OCI-LY1 (cell line): ENCODE measurements around the gene CASP6.

ENCODE experiments used
- H2AFZ ChIP-seq: fragments of 200-600 bp; sonication (generic), shearing (Covaris generic); 2 replicates; pipeline ENCODE4 v1.6.0; 2014; ENCODE audit warnings: antibody characterized with exemption, mild to moderate bottlenecking, low read length
- H3F3A ChIP-seq: fragments of 200-600 bp; sonication (generic), shearing (Covaris generic); 2 replicates; pipeline ENCODE4 v1.6.0; 2014; ENCODE audit warnings: mild to moderate bottlenecking, antibody characterized with exemption, low read length, moderate library complexity; ENCODE audit not compliant: insufficient read depth
- H3K27ac ChIP-seq: fragments of 200-600 bp; sonication (generic); 2 replicates; pipeline ENCODE4 v1.5.1; 2014; ENCODE audit warnings: low read length, mixed run types, mild to moderate bottlenecking, low read depth; ENCODE audit not compliant: poor library complexity, severe bottlenecking
- H3K27me3 ChIP-seq: fragments of 200-600 bp; sonication (generic); 2 replicates; pipeline ENCODE4 v1.6.0; 2014; ENCODE audit warnings: antibody characterized with exemption, mild to moderate bottlenecking, low read length, moderate library complexity; ENCODE audit not compliant: insufficient read depth
- H3K36me3 ChIP-seq: fragments of 200-600 bp; sonication (generic); 2 replicates; pipeline ENCODE4 v1.6.1; 2014; ENCODE audit warnings: mild to moderate bottlenecking, antibody characterized with exemption, low read length, moderate library complexity, mixed read lengths; ENCODE audit not compliant: insufficient read depth
- H3K4me1 ChIP-seq: fragments of 200-600 bp; sonication (generic); 2 replicates; pipeline ENCODE4 v1.5.1; 2014; ENCODE audit warnings: mild to moderate bottlenecking, low read length, moderate library complexity; ENCODE audit not compliant: insufficient read depth, severe bottlenecking
- H3K4me2 ChIP-seq: fragments of 200-600 bp; sonication (generic), shearing (Covaris generic); 2 replicates; pipeline ENCODE4 v1.6.1; 2014; ENCODE audit warnings: low read length
- H3K4me3 ChIP-seq: fragments of 200-600 bp; sonication (generic); 2 replicates; pipeline ENCODE4 v1.5.1; 2014; ENCODE audit warnings: low read length, low read depth, mild to moderate bottlenecking, mixed read lengths; ENCODE audit not compliant: poor library complexity, severe bottlenecking
- H3K79me2 ChIP-seq: fragments of 200-600 bp; shearing (Covaris generic); 2 replicates; pipeline ENCODE4 v1.6.1; 2016; ENCODE audit warnings: mixed run types, low read length, mixed read lengths; ENCODE audit not compliant: insufficient read depth
- H3K9ac ChIP-seq: fragments of 200-600 bp; sonication (generic), shearing (Covaris generic); 2 replicates; pipeline ENCODE4 v1.6.1; 2014; ENCODE audit warnings: mild to moderate bottlenecking, low read length, mixed read lengths
- H3K9me2 ChIP-seq: fragments of 200-600 bp; sonication (generic), shearing (Covaris generic); 2 replicates; pipeline ENCODE4 v1.6.1; 2014; ENCODE audit warnings: low read depth, mild to moderate bottlenecking, low read length, mixed read lengths
- H3K9me3 ChIP-seq: fragments of 200-600 bp; shearing (Covaris generic); 2 replicates; pipeline ENCODE4 v1.6.1; 2014; ENCODE audit warnings: low read length, mixed read lengths
- H4K20me1 ChIP-seq: fragments of 200-600 bp; sonication (generic), shearing (Covaris generic); 2 replicates; pipeline ENCODE4 v1.6.0; 2016; ENCODE audit warnings: mild to moderate bottlenecking, low read length; ENCODE audit not compliant: insufficient read depth
- CTCF ChIP-seq: fragments of 200-600 bp; sonication (generic), shearing (Covaris generic); IDR thresholded peaks from 2 replicates; pipeline ENCODE4 v1.5.1; 2017; ENCODE audit warnings: mild to moderate bottlenecking, antibody characterized with exemption, low read length, moderate library complexity, mixed read lengths
- EZH2 ChIP-seq: fragments of 200-600 bp; sonication (generic), shearing (Covaris generic); IDR thresholded peaks from 2 replicates; pipeline ENCODE4 v1.8.0; 2017; ENCODE audit warnings: borderline replicate concordance, mixed run types, mild to moderate bottlenecking, antibody characterized with exemption, low read length, moderate library complexity, mixed read lengths

Gene CASP6

GRCh38 chr4:109729718-109730618 is 26.7 kb upstream of the CASP6 start, which contains the start of gene PLA2G12A:
TSS of gene PLA2G12A (minus strand) at chr4:109730070. CDS start at chr4:109729809, 261 bp downstream.
- Histone ChIP-seq H3K4me1 (peaks cover 22% of the 10 kb centered on the region), H3K9me3 (no peaks in the 10 kb centered on the region), H2AFZ (peak within 1 kb of the TSS; percentile 98), H3K9ac (peak within 1 kb of the TSS; percentile 92), H4K20me1 (no peaks in the 10 kb centered on the region), H3K4me2 (peak within 1 kb of the TSS; percentile 99), H3K4me3 (peak within 1 kb of the TSS; percentile 91), H3K27me3 (no peaks in the 10 kb centered on the region), H3F3A (no peaks in the 10 kb centered on the region), H3K79me2 (peaks cover 33% of the 10 kb centered on the region), H3K9me2 (no peaks in the 10 kb centered on the region), H3K27ac (peak within 1 kb of the TSS; percentile 40), H3K36me3 (peaks cover 10% of the 10 kb centered on the region; the same call in 1 of the 2 replicates)
- no peak for TF ChIP-seq EZH2
- TF ChIP-seq CTCF, result no peak

GRCh38 chr4:109729117-109729717 is 26.0 kb upstream of the CASP6 start:
- Histone ChIP-seq H3K4me3 (peak overlapping the region; percentile 91), H3K4me2 (peak overlapping the region; percentile 96), H3K9ac (peak overlapping the region; percentile 86), H3K4me1 (peaks cover 22% of the 10 kb centered on the region), H3K27me3 (no peaks in the 10 kb centered on the region), H3K36me3 (peaks cover 15% of the 10 kb centered on the region; the same call in 1 of the 2 replicates), H3K79me2 (peaks cover 33% of the 10 kb centered on the region), H2AFZ (no peak overlapping the region; the same call in 1 of the 2 replicates), H3K27ac (peak overlapping the region; percentile 40), H3F3A (no peaks in the 10 kb centered on the region), H3K9me2 (no peaks in the 10 kb centered on the region), H3K9me3 (no peaks in the 10 kb centered on the region), H4K20me1 (no peaks in the 10 kb centered on the region)
- no peak for TF ChIP-seq CTCF
- no peak for TF ChIP-seq EZH2

- Histone ChIP-seq H3F3A (no peaks in the 10 kb centered on the region), H3K4me1 (peaks cover 22% of the 10 kb centered on the region), H3K27ac (no peak overlapping the region), H3K9me3 (no peaks in the 10 kb centered on the region), H4K20me1 (no peaks in the 10 kb centered on the region), H3K36me3 (peaks cover 22% of the 10 kb centered on the region; the same call in 1 of the 2 replicates), H3K4me3 (peak overlapping the region; percentile 91), H3K4me2 (peak overlapping the region; percentile 96), H3K9me2 (no peaks in the 10 kb centered on the region), H3K27me3 (no peaks in the 10 kb centered on the region), H3K9ac (peak overlapping the region; percentile 86), H3K79me2 (peaks cover 36% of the 10 kb centered on the region), H2AFZ (no peak overlapping the region)
- TF ChIP-seq EZH2, result no peak
- TF ChIP-seq CTCF, result no peak
Measured at GRCh38 chr4:109728385-109728784, 25.1 kb upstream of the CASP6 start.
